Sigmoid colon (tissue), 4 donors: ENCODE data around the gene CEACAM19.
"Not testable (repeated sequence)": the region's sequence is repeated elsewhere in the genome, so short reads cannot be mapped to it uniquely, and the experiment has no call there.

Experiments used
- CTCF ChIP-seq, 4 experiments: fragments of 450-650 bp in 3 of 4; fragments of 200-600 bp in 1 of 4; IDR thresholded peaks; one replicate each; pipeline ENCODE4 v1.5.1; 2016 to 2019; ENCODE audit warnings: antibody characterized with exemption in 4 of 4, mild to moderate bottlenecking in 3 of 4, moderate library complexity in 2 of 4
- EP300 ChIP-seq, 4 donors: sonication (generic); formaldehyde crosslinking; IDR thresholded peaks; one replicate each; pipeline ENCODE4 v1.6.1; 2017; ENCODE audit warnings: antibody characterized with exemption in 4 of 4
- POLR2A ChIP-seq, 2 donors: fragments of 450-650 bp; IDR thresholded peaks; one replicate each; pipeline ENCODE4 v1.6.1; 2016; ENCODE audit warnings: antibody characterized with exemption in 2 of 2, mild to moderate bottlenecking in 2 of 2, moderate library complexity in 2 of 2
- POLR2AphosphoS5 ChIP-seq, 4 donors: sonication (generic); formaldehyde crosslinking; IDR thresholded peaks; one replicate each; pipeline ENCODE4 v1.6.1; 2017; ENCODE audit warnings: antibody characterized with exemption in 4 of 4

DNA sequence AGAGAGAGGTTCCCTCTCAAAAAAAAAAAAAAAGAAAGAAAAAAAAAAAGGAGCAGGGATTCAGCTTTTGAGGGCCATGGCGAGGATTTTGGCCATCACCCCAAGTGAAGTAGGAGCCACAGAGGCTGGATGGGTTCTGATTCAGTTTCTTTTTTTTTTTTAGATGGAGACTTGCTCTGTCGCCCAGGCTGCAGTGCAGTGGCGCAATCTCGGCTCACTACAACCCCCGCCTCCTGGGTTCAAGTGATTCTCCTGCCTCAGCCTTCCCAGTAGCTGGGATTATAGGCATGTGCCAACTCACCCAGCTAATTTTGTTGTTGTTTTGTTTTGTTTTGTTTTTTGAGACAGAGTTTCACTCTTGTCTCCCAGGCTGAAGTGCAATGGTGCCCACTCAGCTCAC, 50.1 kb downstream of the CEACAM19 start:
- TF ChIP-seq CTCF, POLR2A, EP300, POLR2AphosphoS5 (IDR thresholded peaks at IDR 0.05): not testable (repeated sequence)
